HG03442 (cell line): ENCODE data around the gene APRT.
"Not testable (repeated sequence)": the region's sequence is repeated elsewhere in the genome, so short reads cannot be mapped to it uniquely, and the experiment has no call there.

ENCODE experiments used
- ATAC-seq: cut with Tn5 transposase; IDR thresholded peaks from one replicate; pipeline ENCODE4 v1.9.1; 2021; ENCODE audit warnings: mild to moderate bottlenecking, moderate library complexity; ENCODE audit not compliant: unreplicated experiment

Gene APRT

GRCh38 chr16:88774544-88775393 is 37.0 kb downstream of the APRT start:
- no peak for ATAC-seq

- ATAC-seq: no peak
These were observed 37.9 kb downstream of the APRT start for GRCh38 chr16:88773812-88774291.

- no peak for ATAC-seq
These were observed 38.6 kb downstream of the APRT start for GRCh38 chr16:88772871-88773811.

GRCh38 chr16:88771781-88772180 is 39.9 kb downstream of the APRT start:
- ATAC-seq: not testable (repeated sequence)

- no peak for ATAC-seq
These were observed 40.4 kb downstream of the APRT start for GRCh38 chr16:88771294-88771772.

- ATAC-seq: no peak
These were observed 41.1 kb downstream of the APRT start for GRCh38 chr16:88770461-88771293.

- ATAC-seq: no peak
These were observed 41.9 kb downstream of the APRT start for GRCh38 chr16:88769617-88770460.

- ATAC-seq: no peak
These were observed 43.5 kb downstream of the APRT start for GRCh38 chr16:88768071-88768783.

- ATAC-seq: no peak
These were observed 44.1 kb downstream of the APRT start for GRCh38 chr16:88767546-88768070.

- no peak for ATAC-seq
These were observed 44.8 kb downstream of the APRT start for GRCh38 chr16:88766975-88767374.

GRCh38 chr16:88764913-88765349 is 46.8 kb downstream of the APRT start:
- ATAC-seq: no peak

- no peak for ATAC-seq
These were observed 47.6 kb downstream of the APRT start for GRCh38 chr16:88764080-88764479.

- ATAC-seq: no peak
These were observed 48.1 kb downstream of the APRT start for GRCh38 chr16:88763502-88764053.

- no peak for ATAC-seq
These were observed 48.8 kb downstream of the APRT start for GRCh38 chr16:88762941-88763340.

GRCh38 chr16:88762258-88762870 is 49.4 kb downstream of the APRT start:
- no peak for ATAC-seq

- no peak for ATAC-seq
These were observed 49.9 kb downstream of the APRT start for GRCh38 chr16:88761830-88762229.

- no peak for ATAC-seq
These were observed 50.6 kb downstream of the APRT start for GRCh38 chr16:88761143-88761534.
